GM03348 (cell line): ENCODE results near the gene SPAG8.

Experiments used
- DNase-seq: peaks from one replicate; pipeline ENCODE4 v3.0.0; 2012; ENCODE audit warnings: low spot score

SPAG8 gene

DNA sequence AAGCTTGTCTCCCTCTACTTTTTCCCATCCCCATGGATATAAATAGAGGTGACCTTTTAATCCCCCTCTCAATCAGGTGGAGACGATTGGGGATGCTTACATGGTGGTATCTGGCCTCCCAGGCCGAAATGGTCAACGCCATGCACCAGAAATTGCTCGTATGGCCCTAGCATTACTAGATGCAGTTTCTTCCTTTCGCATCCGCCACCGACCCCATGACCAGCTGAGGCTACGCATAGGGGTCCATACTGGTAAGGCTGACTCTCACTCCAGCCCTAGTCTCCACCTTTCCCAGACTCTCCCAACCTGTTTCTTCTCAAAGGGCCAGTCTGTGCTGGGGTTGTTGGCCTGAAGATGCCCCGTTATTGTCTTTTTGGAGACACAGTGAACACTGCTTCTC lies 3.6 kb downstream of the SPAG8 start:
- no peak for DNase-seq

- DNase-seq, result no peak
Measured at GRCh38 chr9:35806101-35806500, 6.0 kb downstream of the SPAG8 start.

DNA sequence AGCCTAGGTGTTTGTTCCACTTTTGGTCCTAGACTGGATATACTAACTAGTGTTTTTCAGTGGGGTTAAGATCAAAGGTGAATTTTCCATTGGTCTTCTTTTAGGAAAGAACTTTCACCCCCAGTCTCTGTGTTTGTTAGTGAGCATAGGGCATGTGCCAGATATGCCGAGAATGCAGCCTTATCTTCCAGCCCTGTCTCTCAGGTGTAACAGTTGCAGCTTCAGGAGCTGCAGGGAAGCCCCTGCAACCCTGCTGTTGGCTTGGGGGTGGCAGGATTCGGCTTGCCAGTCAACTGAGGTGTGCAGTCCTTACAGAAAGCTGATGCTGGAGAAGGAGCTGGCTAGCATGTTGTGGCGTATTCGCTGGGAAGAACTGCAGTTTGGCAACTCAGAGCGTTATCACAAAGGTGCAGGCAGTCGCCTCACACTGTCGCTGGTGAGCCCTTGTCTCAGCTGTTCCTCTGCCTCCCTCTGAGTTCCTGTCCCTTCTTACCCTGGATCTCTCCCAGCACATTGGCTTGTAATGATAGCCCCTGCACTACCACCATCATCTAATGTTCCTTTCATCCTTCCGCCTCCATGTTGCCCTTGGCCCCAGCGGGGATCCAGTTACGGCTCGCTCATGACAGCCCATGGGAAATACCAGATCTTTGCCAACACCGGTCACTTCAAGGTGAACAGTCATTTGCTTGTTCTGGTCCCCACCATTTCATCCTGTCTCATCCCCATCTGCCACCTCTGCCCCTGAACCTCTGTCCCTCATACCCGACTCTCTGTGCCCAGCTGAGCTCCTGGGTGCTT lies 10.5 kb downstream of the SPAG8 start:
- DNase-seq, result no peak

DNA sequence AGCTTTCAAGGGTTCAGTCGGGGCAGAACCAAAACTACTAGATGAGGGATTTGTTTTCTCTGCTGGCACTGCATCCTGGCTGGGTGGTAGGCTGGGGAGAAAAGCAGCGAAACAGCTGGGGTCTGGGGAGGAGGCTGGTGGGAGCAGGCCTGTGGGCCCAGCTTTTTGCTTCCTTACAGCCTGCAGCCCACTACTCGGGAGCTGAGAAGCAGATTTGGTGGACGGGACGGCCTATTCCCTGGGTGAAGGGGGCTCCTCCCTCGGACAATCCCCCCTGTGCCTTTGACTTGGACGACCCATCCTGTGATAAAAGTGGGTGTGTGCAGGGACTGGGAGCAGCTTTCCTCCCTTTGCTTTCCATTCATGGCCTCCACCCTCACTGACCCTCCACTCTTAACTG lies 11.5 kb downstream of the SPAG8 start:
- DNase-seq, result no peak

DNA sequence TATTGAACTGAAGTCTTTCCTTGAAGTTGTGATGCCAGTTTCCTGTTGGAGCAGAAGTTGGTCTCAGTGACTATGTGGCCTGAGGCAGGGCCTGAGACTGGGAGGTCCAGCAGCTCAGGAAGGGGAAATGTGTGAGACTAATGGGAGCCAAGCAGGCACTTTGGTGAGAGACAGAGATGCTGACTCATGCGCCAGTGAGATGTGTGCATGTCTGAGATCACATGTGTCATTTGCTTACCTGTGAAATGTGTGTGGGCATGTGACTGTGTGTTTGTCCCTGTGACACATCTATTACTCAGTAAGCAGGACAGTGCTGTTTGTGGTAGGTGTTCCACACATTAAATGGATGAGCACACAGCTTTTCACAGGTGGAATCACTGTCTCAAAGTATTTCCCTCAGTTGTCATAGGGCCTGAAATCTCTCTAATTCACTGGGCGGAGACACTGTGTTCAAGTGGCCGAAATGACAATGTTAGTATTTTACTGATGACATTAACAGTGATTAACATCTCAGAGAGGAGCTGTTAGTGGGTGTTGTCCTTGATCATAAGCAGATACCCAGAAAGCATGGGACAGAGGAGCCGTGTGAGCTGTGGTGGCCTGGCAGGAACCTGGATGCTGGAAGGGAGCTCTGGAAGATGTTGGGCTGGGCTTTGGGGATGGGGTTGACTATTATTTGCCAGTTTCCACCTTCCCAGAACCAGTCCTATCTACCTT lies 13.2 kb downstream of the SPAG8 start:
- DNase-seq, result peak; percentile 44

DNA sequence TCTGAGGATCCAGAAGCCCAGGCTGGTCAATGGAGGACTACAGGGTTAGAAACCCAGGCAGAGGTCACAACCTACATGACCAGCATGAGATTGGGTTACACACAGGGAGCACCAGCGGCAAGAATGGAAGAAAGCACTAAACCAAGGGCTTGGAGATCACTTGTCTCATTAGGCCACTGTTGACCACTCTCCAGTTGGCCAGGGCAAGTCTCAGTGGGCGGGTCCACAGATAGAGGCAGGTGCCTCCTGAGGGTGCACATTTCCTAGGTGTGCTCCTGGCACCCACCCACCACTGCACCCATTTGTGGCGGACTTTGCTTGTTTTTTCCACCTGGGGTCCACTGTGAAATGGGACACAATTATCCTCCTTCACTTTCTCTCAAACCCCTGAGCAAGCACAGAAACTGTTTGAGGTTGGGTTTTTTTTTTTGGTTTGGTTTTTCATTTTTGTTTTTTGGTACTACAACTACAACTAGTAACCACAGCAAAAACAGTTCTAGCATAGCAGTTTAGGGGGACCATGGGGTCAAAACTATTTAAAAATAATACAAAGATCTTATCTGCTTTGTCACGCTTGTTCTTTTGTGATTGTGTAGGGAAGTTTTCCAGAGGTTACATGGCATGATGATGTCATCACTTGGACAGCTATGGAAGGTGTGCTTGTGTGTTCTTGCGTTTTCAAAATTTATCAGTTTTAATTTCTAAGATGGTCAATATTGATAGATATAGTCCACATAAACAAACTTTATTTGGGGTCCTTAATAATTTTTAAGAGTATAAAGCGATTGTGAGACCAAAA lies 14.6 kb downstream of the SPAG8 start:
- DNase-seq, result no peak

DNA sequence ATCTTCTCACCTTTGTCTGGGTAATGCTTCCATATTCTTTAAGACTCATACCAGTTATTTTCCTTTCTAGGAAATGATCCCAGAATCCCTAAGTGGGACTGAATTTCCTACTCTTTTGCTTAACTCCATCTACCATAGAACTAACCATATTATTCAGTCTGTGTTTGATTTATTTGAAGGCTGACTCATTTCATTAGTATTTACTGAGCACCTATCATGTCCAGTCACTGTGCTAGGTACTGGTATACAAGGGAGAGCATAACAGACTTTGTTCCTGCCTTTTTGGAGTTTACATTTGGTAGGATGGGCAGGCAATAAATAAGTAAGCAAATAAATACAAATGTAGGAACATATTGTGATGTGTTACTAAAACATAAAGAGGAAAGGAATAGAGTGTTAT lies 16.4 kb downstream of the SPAG8 start:
- DNase-seq, result no peak

DNA sequence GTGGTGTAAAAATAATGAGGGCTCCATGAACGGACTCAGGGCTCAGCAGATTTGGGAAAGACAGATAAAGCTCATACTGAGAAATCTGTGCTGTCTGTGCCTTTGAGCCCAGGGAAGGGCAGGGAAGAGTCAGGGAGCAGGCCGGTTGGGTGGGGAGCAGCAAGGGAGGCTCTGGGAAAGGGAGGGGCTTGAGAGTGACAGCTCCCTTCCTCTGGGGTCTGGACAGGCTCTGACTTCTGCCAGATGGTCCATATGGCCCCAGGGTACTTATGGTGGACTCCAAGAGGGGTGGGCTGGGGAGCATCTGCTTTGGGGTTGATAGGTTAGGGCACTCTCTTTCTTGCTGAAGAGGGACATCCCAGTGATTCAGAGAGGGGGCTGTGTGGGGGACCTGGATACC lies 18.6 kb downstream of the SPAG8 start:
- peak; percentile 45 for DNase-seq

DNA sequence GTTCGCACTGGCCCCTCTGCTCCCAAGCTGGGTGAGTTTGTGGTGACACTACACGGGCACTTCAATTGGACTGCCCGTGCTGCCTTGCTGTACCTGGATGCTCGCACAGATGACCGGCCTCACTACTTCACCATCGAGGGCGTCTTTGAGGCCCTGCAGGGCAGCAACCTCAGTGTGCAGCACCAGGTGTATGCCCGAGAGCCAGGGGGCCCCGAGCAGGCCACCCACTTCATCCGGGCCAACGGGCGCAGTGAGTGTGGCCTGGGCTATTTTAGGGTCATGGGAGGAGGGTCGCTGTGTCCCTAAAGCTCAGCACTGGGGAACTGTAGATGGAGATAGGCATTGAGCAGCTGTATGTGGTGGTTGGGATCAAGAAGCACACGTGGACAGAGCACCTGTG lies 19.2 kb downstream of the SPAG8 start:
- no peak for DNase-seq

DNA sequence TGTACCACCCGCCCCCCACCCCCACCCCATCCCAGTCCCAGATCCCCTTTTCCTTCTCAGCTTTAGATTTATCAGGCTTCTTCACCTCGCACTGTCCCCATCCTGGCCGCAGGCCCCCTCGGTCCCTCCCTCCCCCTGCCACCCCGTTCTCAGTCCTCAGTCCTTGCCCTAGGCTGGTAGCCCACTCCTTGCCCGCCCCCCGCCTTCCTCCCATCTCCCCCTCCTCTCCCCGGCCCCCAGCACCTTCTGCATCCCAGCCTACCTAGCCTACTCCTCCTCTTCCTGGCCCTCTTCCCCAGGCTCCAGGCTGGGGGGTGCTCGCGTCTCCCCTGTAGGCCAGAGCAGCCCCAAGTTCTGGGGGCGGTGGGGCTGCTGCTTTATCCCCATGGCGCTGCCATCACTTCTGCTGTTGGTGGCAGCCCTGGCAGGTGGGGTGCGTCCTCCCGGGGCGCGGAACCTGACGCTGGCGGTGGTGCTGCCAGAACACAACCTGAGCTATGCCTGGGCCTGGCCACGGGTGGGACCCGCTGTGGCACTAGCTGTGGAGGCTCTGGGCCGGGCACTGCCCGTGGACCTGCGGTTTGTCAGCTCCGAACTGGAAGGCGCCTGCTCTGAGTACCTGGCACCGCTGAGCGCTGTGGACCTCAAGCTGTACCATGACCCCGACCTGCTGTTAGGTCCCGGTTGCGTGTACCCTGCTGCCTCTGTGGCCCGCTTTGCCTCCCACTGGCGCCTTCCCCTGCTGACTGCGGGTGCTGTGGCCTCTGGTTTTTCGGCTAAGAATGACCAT lies 19.8 kb downstream of the SPAG8 start:
- no peak for DNase-seq

GRCh38 chr9:35791297-35791921 lies 20.7 kb downstream of the SPAG8 start, which contains the start of gene NPR2:
Gene NPR2 (plus strand): TSS chr9:35791591. CDS start chr9:35792409, 818 bp downstream.
- peak; percentile 88 for DNase-seq

DNA sequence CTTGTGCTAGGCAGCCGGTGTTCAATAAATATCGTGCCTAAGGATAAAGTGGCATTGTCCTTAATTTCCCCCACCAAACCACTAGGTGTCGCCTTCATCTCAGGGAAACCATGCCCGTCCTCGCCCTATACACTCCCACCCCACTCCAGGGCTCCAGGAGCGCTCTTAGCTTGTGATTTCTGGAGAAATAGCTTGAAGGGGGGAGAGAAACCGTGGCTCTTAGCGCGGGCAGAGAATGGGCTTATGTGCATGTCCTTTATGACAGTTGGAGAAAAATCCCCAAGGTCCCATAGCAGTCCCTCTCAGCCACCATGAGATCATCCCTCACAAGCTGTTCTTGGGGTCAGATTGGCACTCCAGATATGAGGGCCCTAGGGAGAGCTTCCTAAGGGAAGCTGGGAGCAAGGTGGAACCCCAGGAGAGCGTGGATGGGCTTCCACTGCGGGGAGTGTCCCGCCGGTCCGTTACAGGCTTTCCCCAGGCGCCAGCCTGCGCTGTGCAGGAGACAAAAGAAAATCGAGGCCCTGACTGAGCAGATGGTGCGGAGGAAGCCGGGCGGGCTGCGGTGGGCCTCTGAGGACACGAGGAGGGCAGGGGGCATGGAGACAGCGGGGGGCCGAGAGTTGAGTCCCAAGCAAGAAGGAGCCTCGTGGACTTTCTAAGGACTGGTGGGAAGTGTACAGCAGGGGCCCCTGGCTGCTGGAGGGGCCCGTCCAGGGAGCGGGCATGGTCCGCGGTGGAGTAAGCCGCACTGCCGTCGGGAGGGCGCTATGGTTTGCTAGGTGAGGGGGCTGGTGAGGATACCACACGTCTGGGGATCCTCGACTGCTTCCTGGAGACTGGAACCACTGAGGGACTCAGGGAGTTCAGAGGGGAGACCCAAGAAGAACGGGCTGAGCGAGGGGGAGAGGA lies 21.4 kb downstream of the SPAG8 start:
- peak; percentile 94 for DNase-seq

DNA sequence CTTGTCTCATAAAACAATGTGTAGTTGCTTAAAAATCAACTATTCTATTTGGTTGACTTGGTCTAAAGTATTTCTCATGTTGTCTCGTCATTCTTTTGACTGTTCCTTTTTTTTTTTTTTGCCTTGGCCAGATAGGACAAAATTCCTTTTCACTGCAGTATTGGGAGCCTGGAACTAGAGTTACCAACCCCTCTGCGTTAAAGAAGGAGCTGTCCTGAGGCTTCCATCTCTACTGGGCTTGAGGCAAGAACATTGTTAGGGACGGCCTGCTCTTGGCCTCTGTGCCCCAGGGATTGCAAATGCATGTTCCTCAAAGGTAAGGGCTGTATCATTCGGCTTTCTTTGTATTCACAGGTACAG lies 22.1 kb downstream of the SPAG8 start:
- DNase-seq, result no peak

DNA sequence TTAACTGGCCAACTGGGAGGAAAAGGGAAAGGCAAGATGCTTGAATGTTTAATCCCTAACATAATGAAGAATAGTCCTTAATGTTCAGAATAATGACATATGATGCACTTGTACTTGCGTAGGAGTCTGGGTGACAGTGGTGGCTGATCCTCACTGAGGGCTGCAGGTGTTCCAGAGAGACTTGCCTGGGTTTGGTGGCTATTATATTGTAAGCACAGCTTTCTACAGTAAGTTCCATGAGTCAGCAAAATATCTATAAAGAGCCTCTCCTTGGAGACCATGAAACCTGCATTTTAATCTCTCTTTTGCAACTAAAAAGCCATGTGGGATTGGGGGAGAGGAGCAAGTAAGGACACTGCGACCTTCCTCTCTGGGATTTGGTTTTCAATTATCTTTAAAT lies 22.5 kb downstream of the SPAG8 start:
- DNase-seq, result no peak

DNA sequence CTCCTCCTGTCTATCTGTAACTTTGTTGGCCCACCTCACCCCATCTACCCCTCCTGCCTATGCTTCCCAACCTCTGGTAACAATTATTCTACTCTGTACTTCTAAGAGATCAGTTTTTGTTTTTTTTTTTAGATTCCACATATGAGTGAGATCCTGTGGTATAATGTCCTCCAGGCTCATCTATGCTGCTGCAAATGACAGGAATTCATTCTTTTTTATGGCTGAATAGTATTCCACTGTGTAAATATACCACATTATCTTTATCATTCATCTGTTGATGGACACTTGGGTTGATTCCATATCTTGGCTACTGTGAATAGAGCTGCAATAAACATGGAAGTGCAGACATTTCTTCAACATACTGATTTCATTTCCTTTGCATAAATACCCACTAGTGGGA lies 28.6 kb downstream of the SPAG8 start:
- no peak for DNase-seq

GRCh38 chr9:35781066-35781465 lies 31.0 kb downstream of the SPAG8 start:
- no peak for DNase-seq

GRCh38 chr9:35778496-35778895 lies 33.6 kb downstream of the SPAG8 start:
- no peak for DNase-seq

GRCh38 chr9:35776018-35776417 lies 36.0 kb downstream of the SPAG8 start:
- DNase-seq, result no peak

DNA sequence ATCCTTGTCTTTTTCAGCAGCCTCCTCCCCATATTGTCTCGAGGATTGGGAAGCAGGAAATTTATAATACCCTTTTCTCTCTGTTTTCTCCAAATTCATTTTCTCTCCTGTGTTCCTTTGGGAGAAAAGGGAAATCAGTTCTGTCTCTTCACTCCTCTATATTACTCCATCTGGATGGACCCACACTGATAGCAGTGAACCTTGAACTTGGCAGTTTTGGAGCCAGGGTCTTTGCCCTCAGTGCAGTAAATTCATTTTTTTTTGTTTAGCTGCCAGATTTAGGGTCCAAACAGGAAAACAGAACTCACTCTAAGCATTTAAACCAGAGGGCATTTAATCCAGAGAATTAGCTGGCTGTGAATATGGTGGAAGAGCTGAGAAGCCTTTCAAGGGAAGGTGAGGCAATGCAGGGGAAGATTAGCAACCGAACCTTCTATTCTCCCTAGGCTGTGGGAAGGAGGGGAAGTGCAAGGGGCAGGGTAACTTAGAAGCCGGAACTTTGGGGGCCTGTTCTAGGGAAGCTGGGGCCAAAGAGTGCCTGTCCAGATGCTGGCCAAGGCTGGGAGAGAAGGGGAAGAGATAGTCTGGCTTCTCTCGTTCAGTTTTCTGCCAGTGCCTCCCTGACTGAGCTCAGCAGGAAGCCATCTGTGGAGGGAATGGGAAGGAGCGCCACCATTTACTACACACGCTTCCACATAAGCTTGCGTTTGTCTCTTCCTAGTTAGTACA lies 37.0 kb downstream of the SPAG8 start:
- DNase-seq, result no peak

GRCh38 chr9:35771943-35772342 lies 40.1 kb downstream of the SPAG8 start:
- DNase-seq, result no peak
